Measurements from ENCODE around the gene LVRN.
A peak's percentile ranks its signal among the peaks of the same experiment; 100 is the strongest.

The LVRN gene

DNA sequence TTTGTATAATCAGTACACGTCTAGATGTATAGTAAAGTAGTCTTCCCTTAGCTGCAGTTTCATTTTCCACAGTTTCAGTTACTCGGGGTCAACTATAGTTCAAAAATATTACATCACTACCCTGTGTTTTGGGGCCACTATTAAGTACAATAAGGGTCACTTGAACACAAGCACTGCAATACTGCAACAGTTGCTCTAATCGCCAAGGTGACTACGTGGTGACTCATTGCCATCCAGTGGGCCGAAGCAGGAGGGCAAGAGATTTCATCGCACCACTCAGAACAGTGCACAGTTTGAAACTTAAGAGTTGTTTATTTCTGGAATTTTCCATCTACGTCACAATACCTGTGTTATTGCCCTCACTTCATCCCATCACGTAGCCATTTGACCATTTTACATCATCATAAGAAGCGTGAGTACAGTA is 69.8 kb downstream of the LVRN start, which contains the start of gene ARL14EPL:
TSS of gene ARL14EPL (plus strand) at position 379 of the 424 bp plus-strand sequence. CDS start 18,994 bp downstream, outside the sequence.
- peak; percentile 7 for DNase-seq

DNA sequence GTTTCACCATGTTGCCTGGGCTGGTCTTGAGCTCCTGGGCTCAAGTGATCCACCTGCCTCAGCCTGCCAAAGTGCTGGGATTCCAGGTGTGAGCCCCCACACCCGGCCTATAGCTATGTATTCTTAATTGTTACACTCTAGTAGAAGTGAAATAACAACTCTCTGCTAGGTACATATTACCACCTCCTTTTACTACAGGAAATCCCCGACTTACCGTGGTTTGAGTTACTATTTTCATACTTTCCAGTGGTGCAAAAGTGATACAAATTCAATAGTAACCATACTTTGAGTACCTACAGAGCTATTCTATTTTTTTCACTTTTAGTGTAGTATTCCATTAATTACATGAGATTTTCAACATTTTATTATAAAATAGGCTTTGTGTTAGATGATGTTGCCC is 70.7 kb downstream of the LVRN start:
- no peak for DNase-seq

GRCh38 chr5:116035123-116035522 is 72.8 kb downstream of the LVRN start:
- no peak for DNase-seq

GRCh38 chr5:116037236-116037822 is 75.1 kb downstream of the LVRN start:
- no peak for DNase-seq

- DNase-seq = peak; percentile 7
Observed at GRCh38 chr5:116038817-116039216, 76.5 kb downstream of the LVRN start.

DNA sequence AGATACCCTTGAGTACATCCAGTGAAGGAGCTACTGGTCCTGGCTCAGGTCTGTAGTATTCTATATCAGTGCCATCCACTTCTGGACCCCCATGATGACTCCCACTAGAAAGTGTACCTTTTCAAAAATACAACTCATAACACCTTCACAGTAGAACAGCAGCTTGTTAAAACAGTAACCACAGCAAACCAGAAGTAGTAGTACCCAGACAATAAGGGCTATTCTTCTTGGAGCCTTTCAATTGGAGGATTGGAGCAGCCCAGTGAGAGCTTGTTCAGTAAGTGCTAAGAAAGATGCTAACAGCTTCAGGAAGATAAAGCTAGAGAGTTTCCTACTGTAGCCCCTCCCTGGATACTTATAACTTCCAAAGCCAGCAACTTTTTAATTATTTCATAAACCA is 80.1 kb downstream of the LVRN start:
- DNase-seq = no peak

DNA sequence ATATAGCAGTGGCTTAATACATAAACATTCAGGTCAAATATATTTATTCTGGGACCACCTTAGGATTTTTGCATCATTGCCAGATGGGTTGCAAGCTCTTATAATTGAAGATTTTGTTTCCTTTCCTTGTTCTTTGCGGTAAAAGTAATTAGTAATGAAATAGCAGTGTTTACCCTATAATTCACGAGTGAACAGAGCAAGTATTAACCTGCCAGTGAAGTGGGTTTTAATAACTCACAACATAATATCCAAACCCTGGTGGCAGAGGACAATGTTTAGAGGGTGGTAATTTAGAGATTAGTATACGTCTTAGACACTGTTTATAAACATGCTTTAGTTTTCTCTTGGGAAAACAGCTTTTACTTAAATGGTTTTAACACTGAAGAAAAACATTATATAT is 81.8 kb downstream of the LVRN start:
- no peak for DNase-seq

DNA sequence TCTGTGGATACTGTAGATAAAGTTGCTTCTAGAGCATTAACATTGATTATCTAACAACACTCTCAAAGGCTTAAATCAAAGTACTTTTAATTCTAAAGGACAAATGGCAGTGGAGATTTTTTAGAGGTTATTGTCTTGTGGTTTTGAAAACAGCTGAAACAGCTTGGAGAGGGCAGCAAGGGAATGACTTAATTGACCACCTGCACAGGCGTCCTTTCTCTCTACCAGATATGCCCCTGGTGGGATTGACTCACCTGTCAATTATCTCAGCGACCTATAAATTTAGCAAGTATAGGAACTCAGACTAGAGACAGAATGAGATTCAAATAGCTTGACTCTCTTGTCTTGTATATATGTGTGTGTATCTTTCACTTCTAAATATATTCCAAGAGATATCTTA is 83.5 kb downstream of the LVRN start:
- DNase-seq = no peak

- no peak for DNase-seq
Observed at GRCh38 chr5:116046261-116046660, 84.0 kb downstream of the LVRN start.

DNA sequence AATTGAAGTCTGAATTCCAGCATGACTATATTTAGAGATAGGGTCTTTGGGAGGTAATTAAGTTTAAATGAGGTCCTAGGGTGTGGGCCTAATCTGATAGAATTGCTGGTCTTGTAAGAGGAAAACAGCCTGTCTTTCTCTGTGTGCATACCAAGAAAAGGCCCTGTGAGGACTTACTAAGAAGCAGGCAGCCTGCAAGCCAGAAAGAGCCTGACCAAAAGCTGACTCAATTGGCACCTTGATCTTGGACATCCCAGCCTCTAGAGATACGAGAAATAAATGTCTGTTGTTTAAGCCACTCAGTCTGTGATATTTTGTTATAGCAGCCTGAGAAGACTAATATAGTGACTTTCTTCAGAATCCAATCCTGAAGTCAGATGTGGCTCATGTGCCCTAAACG is 84.5 kb downstream of the LVRN start:
- no peak for DNase-seq

DNA sequence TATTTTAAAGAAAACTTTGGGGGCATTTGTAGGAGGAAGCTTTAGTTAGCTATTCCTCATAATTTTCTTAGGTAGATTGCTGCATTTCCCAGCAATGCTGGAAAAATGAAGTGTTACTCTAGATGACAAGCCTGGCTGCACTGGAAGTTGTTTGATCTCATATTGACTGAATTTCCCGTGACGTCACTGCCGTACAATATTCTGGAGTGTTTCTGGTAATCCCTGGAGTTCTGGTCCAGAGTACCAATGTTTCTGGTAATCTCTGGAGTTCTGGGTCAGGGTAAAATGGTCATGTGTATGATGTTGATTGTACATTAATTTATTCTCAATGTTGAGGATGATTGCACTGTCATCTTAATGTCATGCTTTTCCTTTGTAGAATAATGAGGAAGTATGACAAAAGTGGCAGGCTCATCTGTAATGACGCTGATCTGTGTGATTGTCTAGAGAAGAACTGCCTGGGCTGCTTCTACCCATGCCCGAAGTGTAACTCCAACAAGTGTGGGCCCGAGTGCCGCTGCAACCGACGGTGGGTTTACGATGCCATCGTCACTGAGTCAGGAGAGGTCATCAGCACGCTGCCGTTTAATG is 96.2 kb downstream of the LVRN start:
- no peak for DNase-seq

- DNase-seq = no peak
Observed at GRCh38 chr5:116062352-116062751, 100.1 kb downstream of the LVRN start.

DNA sequence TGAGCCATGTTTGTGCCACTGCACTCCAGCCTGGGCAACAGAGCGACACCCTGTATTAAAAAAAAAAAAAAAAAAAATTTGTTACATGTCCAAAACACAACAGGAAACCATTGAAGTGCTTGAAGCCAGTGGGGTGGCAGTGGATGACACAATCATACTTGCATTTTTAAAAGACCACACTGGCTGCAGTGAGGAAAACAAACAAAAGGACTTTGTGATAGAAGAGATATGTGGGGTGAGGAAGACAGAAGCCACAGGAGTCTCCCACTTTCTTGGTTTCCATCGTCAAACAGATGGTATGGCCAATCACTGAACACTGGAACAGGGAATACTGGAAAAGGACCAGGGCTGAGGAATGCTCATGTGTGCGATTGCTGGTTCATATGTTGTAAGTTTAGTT is 101.7 kb downstream of the LVRN start:
- no peak for DNase-seq

GRCh38 chr5:116068028-116068632 is 105.9 kb downstream of the LVRN start:
- peak; percentile 33 for DNase-seq

- DNase-seq = no peak
Observed at GRCh38 chr5:116071211-116071610, 108.9 kb downstream of the LVRN start.

- peak; percentile 20 for DNase-seq
Observed at GRCh38 chr5:116075191-116075831, 113.0 kb downstream of the LVRN start.

- peak; percentile 28 for DNase-seq
Observed at GRCh38 chr5:116076496-116076895, 114.2 kb downstream of the LVRN start.

Measured in activated CD4-positive, alpha-beta T cell treated with anti-CD3 and anti-CD28 coated beads for 48 hours (primary cell).